ENCODE data around the gene MFSD11. TPM values are rescaled to one million over a fixed set of nuclear protein-coding genes. Genes with fewer than 3 reads are reported as not detected.

Gene MFSD11
- total RNA-seq, 1 experiment from 2014 or later: 16.6 TPM

- no peak overlapping the region for H3K9ac ChIP-seq (ENCODE audit: low read length)
- no peak overlapping the region for H2AFZ ChIP-seq (ENCODE audit: low read length)
- H3K4me2 ChIP-seq (ENCODE audit: low read length): peak overlapping the region; percentile 88
- DNase-seq: no peak
- BruUV-seq (replicated peaks): no TSS peak
- H3K4me1 ChIP-seq (ENCODE audit: insufficient read depth, low read length): peaks cover 18% of the 10 kb centered on the region
- ChIA-PET CTCF (no interaction called here), POLR2A (ENCODE audit: unreplicated experiment) (no interaction called here)
- no peaks in the 10 kb centered on the region for H3F3A ChIP-seq (ENCODE audit: low read length, unreplicated experiment)
- H3K9me2 ChIP-seq (replicated peaks; ENCODE audit: low read length): no peaks in the 10 kb centered on the region
- intact Hi-C loops (cut with micrococcal nuclease): no loop called here
- TF ChIP-seq EZH2phosphoT487 (IDR thresholded peaks at IDR 0.05; ENCODE audit: borderline replicate concordance, low read length): no peak
- TF ChIP-seq EZH2 (IDR thresholded peaks at IDR 0.05; ENCODE audit: low read length, unreplicated experiment): no peak
- no peak for TF ChIP-seq CTCF (conservative IDR thresholded peaks at IDR 0.05; ENCODE audit: low read depth, low read length)
- ATAC-seq: no peak
- H4K20me1 ChIP-seq (ENCODE audit: low read length): peaks cover 8% of the 10 kb centered on the region; the same call in 1 of the 2 replicates
- no peaks in the 10 kb centered on the region for H3K9me3 ChIP-seq (ENCODE audit: low read length)
- H3K36me3 ChIP-seq (ENCODE audit: low read depth, low read length): peaks cover 48% of the 10 kb centered on the region
- H3K4me3 ChIP-seq (ENCODE audit: low read length): no peak overlapping the region
- H3K27me3 ChIP-seq (ENCODE audit: low read length): no peaks in the 10 kb centered on the region
- H3K79me2 ChIP-seq (ENCODE audit: low read length): peaks cover 69% of the 10 kb centered on the region
- H3K27ac ChIP-seq (ENCODE audit: low read length): no peak overlapping the region
Measured at GRCh38 chr17:76723812-76724211, 14.1 kb upstream of the MFSD11 start.

GRCh38 chr17:76725580-76726230 lies 12.2 kb upstream of the MFSD11 start:
- ATAC-seq: peak; percentile 29
- CTCF ChIA-PET: interaction anchor here (0.6 kb wide), 1 partner anchor 151 kb away, joined by 6 read pairs; no protein-coding TSS in a partner anchor

More at GRCh38 chr17:76725580-76726230, 12.2 kb upstream of the MFSD11 start:
- POLR2A ChIA-PET (ENCODE audit: unreplicated experiment): no interaction called here
- Histone ChIP-seq H3K9me2 (replicated peaks; ENCODE audit: low read length) (no peaks in the 10 kb centered on the region), H3K9ac (ENCODE audit: low read length) (peak overlapping the region; percentile 86), H3K27ac (ENCODE audit: low read length) (peak overlapping the region; percentile 85), H2AFZ (ENCODE audit: low read length) (peak overlapping the region; percentile 86), H3K4me2 (ENCODE audit: low read length) (peak overlapping the region; percentile 88), H4K20me1 (ENCODE audit: low read length) (peaks cover 8% of the 10 kb centered on the region; the same call in 1 of the 2 replicates), H3K36me3 (ENCODE audit: low read depth, low read length) (peaks cover 30% of the 10 kb centered on the region), H3K4me1 (ENCODE audit: insufficient read depth, low read length) (peaks cover 18% of the 10 kb centered on the region), H3K9me3 (ENCODE audit: low read length) (no peaks in the 10 kb centered on the region), H3K4me3 (ENCODE audit: low read length) (peak overlapping the region; percentile 85), H3F3A (ENCODE audit: low read length, unreplicated experiment) (peaks cover 4% of the 10 kb centered on the region), H3K27me3 (ENCODE audit: low read length) (no peaks in the 10 kb centered on the region), H3K79me2 (ENCODE audit: low read length) (peaks cover 85% of the 10 kb centered on the region)
- DNase-seq: peak; percentile 51
- intact Hi-C loops (cut with micrococcal nuclease): loop anchor here (1.0 kb wide), 1 partner anchor 14 kb away; no protein-coding TSS in a partner anchor
- TF ChIP-seq EZH2 (IDR thresholded peaks at IDR 0.05; ENCODE audit: low read length, unreplicated experiment): no peak
- no peak for TF ChIP-seq CTCF (conservative IDR thresholded peaks at IDR 0.05; ENCODE audit: low read depth, low read length)
- TF ChIP-seq EZH2phosphoT487 (IDR thresholded peaks at IDR 0.05; ENCODE audit: borderline replicate concordance, low read length): no peak
- no TSS peak for BruUV-seq (replicated peaks)
